HepG2 (cell line): ENCODE data around the gene NXPH4. TPM values are rescaled to one million over a fixed set of nuclear protein-coding genes. Genes with fewer than 3 reads are reported as not detected.

Experiments used
- AGO2 ChIP-seq: fragments of 200-400 bp; formaldehyde crosslinking; optimal IDR thresholded peaks from 2 replicates; pipeline ENCODE3; 2017; ENCODE audit warnings: mild to moderate bottlenecking, low read depth, low read length, moderate library complexity
- HOXA3 ChIP-seq: sonication (generic); formaldehyde crosslinking; IDR thresholded peaks from 2 replicates; pipeline ENCODE4 v1.5.0; 2020; ENCODE audit warnings: missing genetic modification reagents
- KDM5B ChIP-seq: sonication (generic); formaldehyde crosslinking; IDR thresholded peaks from 2 replicates; pipeline ENCODE4 v1.4.0; 2020; ENCODE audit warnings: missing genetic modification reagents, mild to moderate bottlenecking, borderline replicate concordance
- MAF1 ChIP-seq: sonication (generic); formaldehyde crosslinking; IDR thresholded peaks from 2 replicates; pipeline ENCODE4 v1.5.0; 2020; ENCODE audit warnings: missing genetic modification reagents, borderline replicate concordance
- PAWR ChIP-seq: sonication (generic); formaldehyde crosslinking; IDR thresholded peaks from 2 replicates; pipeline ENCODE4 v1.4.0; 2020; ENCODE audit warnings: missing genetic modification reagents, mild to moderate bottlenecking, borderline replicate concordance
- RFX3 ChIP-seq: IDR thresholded peaks from 2 replicates; pipeline ENCODE4 v1.6.1; 2016; ENCODE audit warnings: missing biosample characterization, missing genetic modification reagents
- STAT5B ChIP-seq: sonication (generic); formaldehyde crosslinking; IDR thresholded peaks from 2 replicates; pipeline ENCODE4 v1.4.0; 2020; ENCODE audit warnings: missing genetic modification reagents
- ZNF282 ChIP-seq: fragments of 450-650 bp; IDR thresholded peaks from 2 replicates; pipeline ENCODE4 v1.6.1; 2018; ENCODE audit not compliant: partially characterized antibody
- ZNF337 ChIP-seq: sonication (generic); formaldehyde crosslinking; IDR thresholded peaks from 2 replicates; pipeline ENCODE4 v1.5.1; 2020; ENCODE audit warnings: missing genetic modification reagents, low read depth, mild to moderate bottlenecking, borderline replicate concordance
- ZNF451 ChIP-seq: sonication (generic); formaldehyde crosslinking; IDR thresholded peaks from 2 replicates; pipeline ENCODE4 v1.5.0; 2020; ENCODE audit warnings: mild to moderate bottlenecking, missing genetic modification reagents
- ZNF607 ChIP-seq: sonication (generic); formaldehyde crosslinking; IDR thresholded peaks from 2 replicates; pipeline ENCODE4 v1.5.1; 2020; ENCODE audit warnings: missing genetic modification reagents, mild to moderate bottlenecking, borderline replicate concordance
- ZNF883 ChIP-seq: sonication (generic); formaldehyde crosslinking; IDR thresholded peaks from 2 replicates; pipeline ENCODE4 v1.5.1; 2020; ENCODE audit warnings: mild to moderate bottlenecking, missing genetic modification reagents; ENCODE audit errors: not compliant biosample characterization
- polyA plus RNA-seq, 8 experiments: library from polyadenylated mRNA; depleted of rRNA in 3 of 8; stranded (reverse) in 7 of 8; unstranded in 1 of 8; fragments of >200 nt; fragmentation: Illumina TruSeq in 4 of 8; extraction: Trizol in 4 of 8; gene quantifications; 2 replicates each; pipeline versions ENCODE4 v1.2.1 to v1.2.3, GENCODE V29; 2011 to 2016; ENCODE audit warnings: low read depth in 4 of 8, missing spikeins in 1 of 8, mixed read lengths in 1 of 8; ENCODE audit not compliant: insufficient read depth in 1 of 8
- total RNA-seq, 5 experiments: library from RNA; depleted of rRNA; stranded (reverse); fragments of >200 nt; fragmentation: Illumina TruSeq; extraction: Trizol; gene quantifications; 2 replicates each; pipeline ENCODE4 v1.2.3, GENCODE V29; 2016; ENCODE audit warnings: low read depth in 1 of 5
- TF ChIP-seq, protein P1 (sequence below): IDR thresholded peaks from 2 replicates; pipeline ENCODE4 v1.6.1; 2016; ENCODE audit warnings: low read depth, missing genetic modification reagents, missing compliant biosample characterization
- TF ChIP-seq, protein P2 (sequence below): sonication (generic); formaldehyde crosslinking; IDR thresholded peaks from 2 replicates; pipeline ENCODE4 v1.4.0; 2020; ENCODE audit warnings: mild to moderate bottlenecking, missing genetic modification reagents
- TF ChIP-seq, protein P3 (sequence below): sonication (generic); formaldehyde crosslinking; IDR thresholded peaks from 2 replicates; pipeline ENCODE4 v1.4.0; 2020; ENCODE audit warnings: missing genetic modification reagents, mild to moderate bottlenecking, borderline replicate concordance
- TF ChIP-seq, protein P4 (sequence below): sonication (generic); formaldehyde crosslinking; IDR thresholded peaks from 2 replicates; pipeline ENCODE4 v1.8.1; 2022; ENCODE audit warnings: mild to moderate bottlenecking, missing genetic modification reagents
- TF ChIP-seq, protein P5 (sequence below): IDR thresholded peaks from 2 replicates; pipeline ENCODE4 v1.6.1; 2016; ENCODE audit warnings: missing genetic modification reagents, missing compliant biosample characterization

NXPH4 gene
- total and polyA plus RNA-seq, 2 of the 13 experiments (the other 11 are each of a cell fraction or from before 2014, with no cell fraction given), result 0.13 TPM; not detected in 1

DNA sequence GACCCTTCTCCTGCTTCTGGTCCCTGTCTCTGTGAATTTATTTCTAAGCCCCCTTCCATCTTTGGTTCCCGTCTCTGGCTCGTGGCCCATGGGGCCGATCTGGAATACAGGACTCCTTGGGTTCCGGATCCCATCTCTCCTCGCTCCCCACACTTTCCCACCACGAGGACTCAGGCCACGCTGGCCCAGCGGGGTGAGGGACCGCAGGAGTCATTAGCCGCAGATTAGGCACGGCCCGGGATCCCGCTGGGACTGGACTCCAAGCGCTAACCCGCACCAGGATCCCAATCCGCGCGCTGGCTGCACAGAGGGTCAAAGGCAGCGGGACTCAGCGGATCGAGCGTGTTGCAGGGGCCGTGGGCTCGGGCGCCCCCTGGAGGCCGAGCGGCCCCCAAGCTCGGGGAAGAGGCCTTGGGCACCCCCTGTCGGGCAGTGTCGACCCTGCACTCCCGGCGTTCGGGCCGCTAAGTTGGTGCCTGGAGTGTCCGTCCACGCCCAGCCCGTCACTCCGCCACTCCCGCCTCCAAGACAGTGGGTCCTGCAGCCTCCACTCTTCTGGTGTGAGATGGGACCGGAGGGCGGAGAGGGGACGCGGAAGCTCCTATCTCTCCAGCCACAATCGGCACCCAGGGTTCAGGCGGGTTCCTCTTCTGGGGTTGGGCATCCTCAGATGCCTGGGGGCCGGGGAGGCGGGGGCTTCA lies 22.4 kb downstream of the NXPH4 start (continued):
- TF ChIP-seq, protein P1, sequence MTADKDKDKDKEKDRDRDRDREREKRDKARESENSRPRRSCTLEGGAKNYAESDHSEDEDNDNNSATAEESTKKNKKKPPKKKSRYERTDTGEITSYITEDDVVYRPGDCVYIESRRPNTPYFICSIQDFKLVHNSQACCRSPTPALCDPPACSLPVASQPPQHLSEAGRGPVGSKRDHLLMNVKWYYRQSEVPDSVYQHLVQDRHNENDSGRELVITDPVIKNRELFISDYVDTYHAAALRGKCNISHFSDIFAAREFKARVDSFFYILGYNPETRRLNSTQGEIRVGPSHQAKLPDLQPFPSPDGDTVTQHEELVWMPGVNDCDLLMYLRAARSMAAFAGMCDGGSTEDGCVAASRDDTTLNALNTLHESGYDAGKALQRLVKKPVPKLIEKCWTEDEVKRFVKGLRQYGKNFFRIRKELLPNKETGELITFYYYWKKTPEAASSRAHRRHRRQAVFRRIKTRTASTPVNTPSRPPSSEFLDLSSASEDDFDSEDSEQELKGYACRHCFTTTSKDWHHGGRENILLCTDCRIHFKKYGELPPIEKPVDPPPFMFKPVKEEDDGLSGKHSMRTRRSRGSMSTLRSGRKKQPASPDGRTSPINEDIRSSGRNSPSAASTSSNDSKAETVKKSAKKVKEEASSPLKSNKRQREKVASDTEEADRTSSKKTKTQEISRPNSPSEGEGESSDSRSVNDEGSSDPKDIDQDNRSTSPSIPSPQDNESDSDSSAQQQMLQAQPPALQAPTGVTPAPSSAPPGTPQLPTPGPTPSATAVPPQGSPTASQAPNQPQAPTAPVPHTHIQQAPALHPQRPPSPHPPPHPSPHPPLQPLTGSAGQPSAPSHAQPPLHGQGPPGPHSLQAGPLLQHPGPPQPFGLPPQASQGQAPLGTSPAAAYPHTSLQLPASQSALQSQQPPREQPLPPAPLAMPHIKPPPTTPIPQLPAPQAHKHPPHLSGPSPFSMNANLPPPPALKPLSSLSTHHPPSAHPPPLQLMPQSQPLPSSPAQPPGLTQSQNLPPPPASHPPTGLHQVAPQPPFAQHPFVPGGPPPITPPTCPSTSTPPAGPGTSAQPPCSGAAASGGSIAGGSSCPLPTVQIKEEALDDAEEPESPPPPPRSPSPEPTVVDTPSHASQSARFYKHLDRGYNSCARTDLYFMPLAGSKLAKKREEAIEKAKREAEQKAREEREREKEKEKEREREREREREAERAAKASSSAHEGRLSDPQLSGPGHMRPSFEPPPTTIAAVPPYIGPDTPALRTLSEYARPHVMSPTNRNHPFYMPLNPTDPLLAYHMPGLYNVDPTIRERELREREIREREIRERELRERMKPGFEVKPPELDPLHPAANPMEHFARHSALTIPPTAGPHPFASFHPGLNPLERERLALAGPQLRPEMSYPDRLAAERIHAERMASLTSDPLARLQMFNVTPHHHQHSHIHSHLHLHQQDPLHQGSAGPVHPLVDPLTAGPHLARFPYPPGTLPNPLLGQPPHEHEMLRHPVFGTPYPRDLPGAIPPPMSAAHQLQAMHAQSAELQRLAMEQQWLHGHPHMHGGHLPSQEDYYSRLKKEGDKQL (CRISPR knock-in tag), result no peak
- no peak for TF ChIP-seq ZNF282
- TF ChIP-seq, protein P2, sequence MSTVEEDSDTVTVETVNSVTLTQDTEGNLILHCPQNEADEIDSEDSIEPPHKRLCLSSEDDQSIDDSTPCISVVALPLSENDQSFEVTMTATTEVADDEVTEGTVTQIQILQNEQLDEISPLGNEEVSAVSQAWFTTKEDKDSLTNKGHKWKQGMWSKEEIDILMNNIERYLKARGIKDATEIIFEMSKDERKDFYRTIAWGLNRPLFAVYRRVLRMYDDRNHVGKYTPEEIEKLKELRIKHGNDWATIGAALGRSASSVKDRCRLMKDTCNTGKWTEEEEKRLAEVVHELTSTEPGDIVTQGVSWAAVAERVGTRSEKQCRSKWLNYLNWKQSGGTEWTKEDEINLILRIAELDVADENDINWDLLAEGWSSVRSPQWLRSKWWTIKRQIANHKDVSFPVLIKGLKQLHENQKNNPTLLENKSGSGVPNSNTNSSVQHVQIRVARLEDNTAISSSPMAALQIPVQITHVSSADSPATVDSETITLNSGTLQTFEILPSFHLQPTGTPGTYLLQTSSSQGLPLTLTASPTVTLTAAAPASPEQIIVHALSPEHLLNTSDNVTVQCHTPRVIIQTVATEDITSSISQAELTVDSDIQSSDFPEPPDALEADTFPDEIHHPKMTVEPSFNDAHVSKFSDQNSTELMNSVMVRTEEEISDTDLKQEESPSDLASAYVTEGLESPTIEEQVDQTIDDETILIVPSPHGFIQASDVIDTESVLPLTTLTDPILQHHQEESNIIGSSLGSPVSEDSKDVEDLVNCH, result no peak
- peak; percentile 79; the same call in 1 of the 2 replicates for TF ChIP-seq KDM5B (CRISPR knock-in tag)
- TF ChIP-seq HOXA3 (CRISPR knock-in tag), result peak; percentile 45; the same call in 1 of the 2 replicates
- no peak for TF ChIP-seq RFX3 (CRISPR knock-in tag)
- no peak for TF ChIP-seq AGO2
- TF ChIP-seq ZNF451 (CRISPR knock-in tag), result peak; percentile 81; the same call in 1 of the 2 replicates
- TF ChIP-seq PAWR (CRISPR knock-in tag), result no peak
- no peak for TF ChIP-seq ZNF883 (CRISPR knock-in tag)
- TF ChIP-seq ZNF337 (CRISPR knock-in tag), result no peak
- no peak for TF ChIP-seq MAF1 (CRISPR knock-in tag)
- TF ChIP-seq, protein P3, sequence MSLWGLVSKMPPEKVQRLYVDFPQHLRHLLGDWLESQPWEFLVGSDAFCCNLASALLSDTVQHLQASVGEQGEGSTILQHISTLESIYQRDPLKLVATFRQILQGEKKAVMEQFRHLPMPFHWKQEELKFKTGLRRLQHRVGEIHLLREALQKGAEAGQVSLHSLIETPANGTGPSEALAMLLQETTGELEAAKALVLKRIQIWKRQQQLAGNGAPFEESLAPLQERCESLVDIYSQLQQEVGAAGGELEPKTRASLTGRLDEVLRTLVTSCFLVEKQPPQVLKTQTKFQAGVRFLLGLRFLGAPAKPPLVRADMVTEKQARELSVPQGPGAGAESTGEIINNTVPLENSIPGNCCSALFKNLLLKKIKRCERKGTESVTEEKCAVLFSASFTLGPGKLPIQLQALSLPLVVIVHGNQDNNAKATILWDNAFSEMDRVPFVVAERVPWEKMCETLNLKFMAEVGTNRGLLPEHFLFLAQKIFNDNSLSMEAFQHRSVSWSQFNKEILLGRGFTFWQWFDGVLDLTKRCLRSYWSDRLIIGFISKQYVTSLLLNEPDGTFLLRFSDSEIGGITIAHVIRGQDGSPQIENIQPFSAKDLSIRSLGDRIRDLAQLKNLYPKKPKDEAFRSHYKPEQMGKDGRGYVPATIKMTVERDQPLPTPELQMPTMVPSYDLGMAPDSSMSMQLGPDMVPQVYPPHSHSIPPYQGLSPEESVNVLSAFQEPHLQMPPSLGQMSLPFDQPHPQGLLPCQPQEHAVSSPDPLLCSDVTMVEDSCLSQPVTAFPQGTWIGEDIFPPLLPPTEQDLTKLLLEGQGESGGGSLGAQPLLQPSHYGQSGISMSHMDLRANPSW (CRISPR knock-in tag), result peak; percentile 84; the same call in 1 of the 2 replicates
- TF ChIP-seq, protein P4, sequence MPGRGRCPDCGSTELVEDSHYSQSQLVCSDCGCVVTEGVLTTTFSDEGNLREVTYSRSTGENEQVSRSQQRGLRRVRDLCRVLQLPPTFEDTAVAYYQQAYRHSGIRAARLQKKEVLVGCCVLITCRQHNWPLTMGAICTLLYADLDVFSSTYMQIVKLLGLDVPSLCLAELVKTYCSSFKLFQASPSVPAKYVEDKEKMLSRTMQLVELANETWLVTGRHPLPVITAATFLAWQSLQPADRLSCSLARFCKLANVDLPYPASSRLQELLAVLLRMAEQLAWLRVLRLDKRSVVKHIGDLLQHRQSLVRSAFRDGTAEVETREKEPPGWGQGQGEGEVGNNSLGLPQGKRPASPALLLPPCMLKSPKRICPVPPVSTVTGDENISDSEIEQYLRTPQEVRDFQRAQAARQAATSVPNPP, result no peak
- no peak for TF ChIP-seq ZNF607 (CRISPR knock-in tag)
- TF ChIP-seq, protein P5, sequence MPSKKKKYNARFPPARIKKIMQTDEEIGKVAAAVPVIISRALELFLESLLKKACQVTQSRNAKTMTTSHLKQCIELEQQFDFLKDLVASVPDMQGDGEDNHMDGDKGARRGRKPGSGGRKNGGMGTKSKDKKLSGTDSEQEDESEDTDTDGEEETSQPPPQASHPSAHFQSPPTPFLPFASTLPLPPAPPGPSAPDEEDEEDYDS (CRISPR knock-in tag), result peak; percentile 88
- TF ChIP-seq STAT5B (CRISPR knock-in tag), result no peak
